HG02973 (cell line): Measurements from ENCODE around the gene PIP5KL1.
"Not testable (repeated sequence)": the region's sequence is repeated elsewhere in the genome, so short reads cannot be mapped to it uniquely, and the experiment has no call there.

Source experiments
- ATAC-seq: cut with Tn5 transposase; IDR thresholded peaks from one replicate; pipeline ENCODE4 v1.9.1; 2021; ENCODE audit warnings: moderate library complexity; ENCODE audit not compliant: unreplicated experiment

The PIP5KL1 gene

DNA sequence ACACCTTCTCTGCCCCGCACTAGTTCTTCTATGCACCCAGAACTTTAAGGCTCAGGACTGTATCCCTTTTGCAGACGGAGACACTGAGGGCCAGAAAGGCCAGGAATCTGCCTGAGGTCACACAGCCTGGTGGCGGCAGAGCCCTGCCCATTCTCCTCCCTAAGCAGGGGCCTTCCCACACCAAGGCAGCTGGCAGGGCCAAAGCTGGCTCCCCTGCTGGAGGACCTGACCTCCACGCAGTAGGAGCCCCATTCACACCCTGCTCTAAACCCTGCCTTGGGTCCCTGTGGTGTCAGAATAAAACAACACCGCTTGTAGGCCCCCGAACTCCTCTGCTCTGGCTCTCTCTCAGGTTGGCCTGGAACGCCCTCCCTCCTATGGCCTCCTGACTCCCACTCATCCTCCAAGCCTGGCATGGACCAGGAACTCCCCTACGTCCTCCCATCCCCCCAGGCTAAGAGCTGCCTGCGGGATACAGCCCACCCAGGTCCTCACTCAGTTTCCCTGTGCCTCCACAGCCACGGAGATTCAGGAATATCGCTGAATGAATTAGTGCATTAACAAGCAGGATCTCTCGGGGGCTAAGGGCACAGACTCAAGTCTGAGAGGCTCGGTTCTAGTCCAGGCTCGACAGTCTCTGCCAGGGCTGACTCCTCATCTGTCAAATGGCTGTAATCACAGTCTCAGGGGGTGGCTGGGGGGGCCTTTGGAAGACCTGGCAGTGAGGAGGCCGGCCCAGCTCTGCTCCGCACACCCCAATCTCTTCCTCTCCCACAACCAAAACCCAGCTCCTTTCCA, 34.0 kb downstream of the PIP5KL1 start:
- ATAC-seq: no peak

DNA sequence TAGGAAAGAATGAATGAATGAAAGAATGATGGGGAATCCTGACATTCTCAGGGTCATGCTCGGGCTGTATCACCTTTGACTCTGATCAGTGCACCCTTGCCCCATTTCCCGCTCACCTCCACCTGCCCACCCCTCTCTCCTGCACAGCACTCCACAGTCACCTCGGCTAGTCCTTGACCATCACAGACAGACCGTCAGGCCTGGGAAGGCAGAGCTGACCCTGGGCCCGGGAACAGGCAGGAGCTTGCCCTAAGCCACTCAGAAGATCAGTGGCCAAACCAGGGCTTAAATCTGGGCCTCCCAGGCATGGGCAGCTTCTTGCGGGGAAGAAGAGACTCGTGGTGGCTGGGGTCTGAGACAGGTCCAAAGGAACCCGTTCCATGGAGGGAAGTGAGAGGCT, 34.8 kb downstream of the PIP5KL1 start:
- no peak for ATAC-seq

DNA sequence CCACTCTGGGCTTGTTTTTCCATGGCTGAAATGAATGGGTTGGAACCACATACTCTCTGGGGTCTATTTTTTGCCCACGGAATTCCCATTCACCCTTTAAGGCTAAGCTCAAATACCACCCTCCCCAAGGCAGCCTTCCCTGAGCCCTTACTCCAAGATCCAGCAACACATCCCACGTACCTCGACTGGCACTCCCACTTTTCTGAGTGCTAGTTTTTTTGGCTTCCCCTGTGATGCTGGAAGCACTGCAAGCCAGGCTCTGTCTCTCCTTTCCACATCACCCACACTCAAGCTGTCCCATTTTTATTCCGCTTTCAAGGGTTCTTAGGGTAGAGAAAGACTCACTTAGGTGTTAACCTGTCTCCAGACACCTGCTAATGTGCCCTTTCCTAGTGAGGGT, 37.2 kb downstream of the PIP5KL1 start:
- no peak for ATAC-seq

DNA sequence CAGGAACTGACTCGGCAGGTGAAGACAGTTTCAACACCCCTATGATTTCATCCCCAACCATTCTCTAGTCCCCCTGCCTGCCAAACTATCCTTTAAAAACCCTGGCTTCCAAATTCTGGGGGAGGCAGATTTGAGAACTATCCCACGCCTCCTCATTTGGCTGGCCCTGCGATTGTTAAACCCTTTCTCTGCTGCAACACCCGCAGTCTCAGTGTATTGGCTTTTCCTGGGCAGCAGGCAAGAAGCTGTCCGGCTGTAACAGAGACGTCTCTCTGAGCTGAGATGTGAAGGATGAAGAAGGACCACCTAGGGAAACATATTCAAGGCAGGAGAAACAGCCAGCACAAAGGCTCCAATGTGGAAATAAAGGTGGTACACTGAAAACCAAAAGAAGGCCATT, 37.7 kb downstream of the PIP5KL1 start:
- no peak for ATAC-seq

DNA sequence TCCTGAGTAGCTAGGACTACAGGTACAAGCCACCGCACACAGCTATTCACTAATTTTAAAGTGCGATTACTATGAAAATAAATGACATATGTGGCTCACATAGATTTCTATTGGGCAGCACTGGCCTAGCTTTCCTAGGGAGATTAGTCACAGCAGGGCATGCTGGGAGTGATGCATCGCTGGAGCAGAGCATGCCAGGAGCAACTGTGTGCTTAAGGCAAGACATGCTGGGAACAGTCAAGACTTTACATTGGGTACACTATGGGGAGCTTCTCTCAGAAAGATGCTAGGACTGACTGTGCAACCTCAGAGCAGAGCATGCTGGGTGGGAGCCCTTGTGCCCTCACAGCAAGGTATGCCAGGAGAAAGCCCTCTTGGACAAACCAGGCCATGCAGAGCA, 40.5 kb downstream of the PIP5KL1 start:
- no peak for ATAC-seq

DNA sequence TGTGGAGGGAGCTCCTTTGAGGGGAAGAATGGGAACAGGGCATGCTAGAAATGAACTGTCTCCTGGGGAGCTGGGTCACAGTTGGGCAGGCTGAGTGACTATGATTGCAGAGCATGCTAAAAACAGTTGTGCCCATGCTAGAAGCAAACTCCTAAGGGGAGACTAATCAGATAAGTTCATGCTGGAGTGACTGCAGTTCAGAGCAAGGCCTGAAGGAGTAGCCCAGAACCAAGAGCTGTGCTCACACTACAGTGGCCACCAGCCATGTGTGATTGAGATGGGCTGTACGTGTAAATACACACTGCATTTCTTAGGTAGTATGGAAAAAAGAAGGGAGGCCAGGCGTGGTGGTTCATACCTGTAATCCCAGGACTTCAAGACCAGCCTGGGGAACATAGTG, 42.8 kb downstream of the PIP5KL1 start:
- ATAC-seq: no peak

GRCh38 chr9:127886401-127886972, 44.1 kb downstream of the PIP5KL1 start:
- no peak for ATAC-seq

- no peak for ATAC-seq
Measured at GRCh38 chr9:127885508-127886281, 44.9 kb downstream of the PIP5KL1 start.

DNA sequence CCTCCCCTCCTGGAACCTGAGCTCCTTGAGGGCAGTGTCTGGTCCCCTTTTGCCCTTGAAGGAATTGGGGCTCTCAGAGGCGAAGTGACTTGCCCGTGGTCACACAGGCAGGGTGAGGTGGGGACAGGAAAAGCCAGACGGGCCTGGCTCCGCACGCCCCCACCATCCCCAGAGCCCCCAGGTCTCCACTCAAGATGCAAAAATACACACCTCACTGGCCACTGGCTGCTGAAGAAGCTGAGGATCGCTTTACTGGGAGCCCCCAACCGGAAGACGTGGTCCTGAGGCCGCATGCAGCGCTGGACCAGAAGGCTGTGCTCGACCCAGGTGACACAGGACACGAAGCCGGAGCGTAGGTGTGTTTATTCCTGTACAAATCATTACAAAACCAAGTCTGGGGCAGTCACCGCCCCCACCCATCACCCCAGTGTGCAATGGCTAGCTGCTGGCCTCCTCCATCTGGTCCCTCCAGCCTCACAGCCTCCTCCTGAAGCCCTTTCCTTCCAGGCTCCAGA, 45.5 kb downstream of the PIP5KL1 start:
- no peak for ATAC-seq

DNA sequence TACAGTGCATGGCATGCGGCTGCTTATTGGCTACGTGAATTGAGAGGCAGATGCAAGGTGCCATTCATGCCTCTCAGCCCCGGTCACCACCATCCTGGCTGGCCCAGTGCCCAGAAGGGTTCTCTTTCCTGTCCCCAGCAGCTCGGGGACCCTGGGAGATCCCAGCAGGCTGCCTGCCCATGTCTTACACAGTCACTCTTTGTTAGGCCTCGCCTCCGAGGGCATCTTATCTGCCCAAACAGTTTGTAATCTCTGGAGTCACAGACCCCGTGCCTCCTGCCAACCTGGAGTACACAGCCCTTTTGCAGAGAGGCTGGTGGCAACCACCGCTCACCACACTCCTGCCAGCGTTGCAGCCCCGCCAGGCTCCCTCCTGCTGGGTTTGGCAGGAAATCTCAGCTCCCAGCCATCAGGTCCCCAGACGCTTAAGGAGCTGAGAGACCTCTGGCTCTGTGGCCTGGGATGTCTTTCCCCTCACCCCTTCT, 46.1 kb downstream of the PIP5KL1 start:
- ATAC-seq: no peak

- no peak for ATAC-seq
Measured at GRCh38 chr9:127883959-127884358, 46.6 kb downstream of the PIP5KL1 start.

DNA sequence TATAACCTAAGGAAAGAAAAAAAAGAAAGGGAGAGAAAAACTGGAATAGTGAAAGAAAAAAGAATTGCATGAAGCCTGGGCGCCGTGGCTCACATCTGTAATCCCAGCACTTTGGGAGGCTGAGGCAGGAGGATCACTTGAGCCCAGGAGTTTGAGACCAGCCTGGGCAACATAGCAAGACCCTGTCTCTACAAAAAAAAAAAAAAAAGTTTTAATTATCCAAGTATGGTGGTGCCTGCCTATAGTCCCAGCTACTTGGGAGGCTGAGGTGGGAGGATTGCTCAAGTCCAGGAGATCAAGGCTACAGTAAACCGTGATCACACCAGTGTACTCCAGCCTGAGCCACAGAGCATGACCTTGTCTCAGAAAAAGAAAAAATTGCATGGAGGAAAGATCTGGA, 48.9 kb downstream of the PIP5KL1 start:
- ATAC-seq: not testable (repeated sequence)

GRCh38 chr9:127880143-127880542, 50.4 kb downstream of the PIP5KL1 start:
- ATAC-seq: no peak

DNA sequence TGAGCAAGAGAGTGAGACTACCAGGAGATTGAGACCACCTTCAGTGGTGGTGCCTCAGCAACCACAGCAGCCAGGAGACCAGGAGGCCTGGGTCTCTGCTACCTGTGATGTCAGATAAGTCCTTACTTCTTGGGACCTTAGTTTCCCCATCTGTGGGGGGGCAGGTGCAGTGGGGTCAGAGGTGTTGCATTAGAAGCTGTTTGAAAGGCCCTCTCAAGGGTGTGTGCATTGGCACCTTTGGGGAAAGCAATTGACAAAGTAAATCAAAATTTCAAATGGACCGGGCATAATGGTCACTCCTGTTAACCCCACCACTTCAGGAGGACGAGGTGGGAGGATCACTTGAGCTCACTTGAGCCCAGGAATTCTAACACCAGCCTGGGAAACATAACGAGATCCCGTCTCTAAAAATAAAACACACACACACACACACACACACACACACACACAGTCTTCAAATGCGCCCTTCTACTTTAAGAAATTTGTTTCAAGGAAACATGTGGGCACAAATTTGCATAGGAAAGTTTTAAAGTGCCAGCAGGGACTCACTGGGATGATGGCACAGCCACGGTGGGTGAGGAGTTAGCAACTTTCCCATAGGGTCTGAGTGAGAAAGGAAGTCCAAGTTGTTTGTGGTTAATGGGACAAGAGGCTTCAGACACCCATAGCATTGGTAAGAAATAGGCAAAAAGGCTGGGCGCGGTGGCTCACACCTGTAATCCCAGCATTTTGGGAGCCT, 51.8 kb downstream of the PIP5KL1 start:
- no peak for ATAC-seq

GRCh38 chr9:127878001-127878651, 52.5 kb downstream of the PIP5KL1 start:
- no peak for ATAC-seq

DNA sequence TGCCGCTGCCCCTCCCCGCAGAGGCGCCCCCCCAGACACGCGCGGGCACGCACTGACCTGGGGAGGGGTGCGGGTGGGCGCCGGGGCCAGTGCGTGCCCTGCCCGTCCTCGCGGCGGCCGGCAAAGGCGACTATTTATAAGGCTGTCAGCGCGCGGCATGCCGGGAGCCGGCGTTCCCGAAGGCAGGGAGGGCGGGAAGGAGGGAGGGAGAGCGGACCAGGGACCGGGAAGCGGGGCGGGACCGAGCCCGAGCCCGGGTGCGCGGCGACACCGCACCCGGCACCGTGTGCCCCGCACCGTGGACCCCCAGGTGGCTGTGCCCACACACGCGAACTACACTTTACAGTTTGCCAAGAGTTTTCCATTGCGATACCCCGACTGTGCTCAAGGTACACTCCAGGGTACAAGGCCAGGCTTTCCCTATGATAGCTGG, 53.0 kb downstream of the PIP5KL1 start, which contains the start of gene AK1:
Gene AK1, minus strand, starts transcription at position 110 of the 433 bp plus-strand sequence. CDS start 3,058 bp downstream, outside the sequence.
- ATAC-seq: no peak

GRCh38 chr9:127876764-127877562, 53.6 kb downstream of the PIP5KL1 start:
- ATAC-seq: no peak

DNA sequence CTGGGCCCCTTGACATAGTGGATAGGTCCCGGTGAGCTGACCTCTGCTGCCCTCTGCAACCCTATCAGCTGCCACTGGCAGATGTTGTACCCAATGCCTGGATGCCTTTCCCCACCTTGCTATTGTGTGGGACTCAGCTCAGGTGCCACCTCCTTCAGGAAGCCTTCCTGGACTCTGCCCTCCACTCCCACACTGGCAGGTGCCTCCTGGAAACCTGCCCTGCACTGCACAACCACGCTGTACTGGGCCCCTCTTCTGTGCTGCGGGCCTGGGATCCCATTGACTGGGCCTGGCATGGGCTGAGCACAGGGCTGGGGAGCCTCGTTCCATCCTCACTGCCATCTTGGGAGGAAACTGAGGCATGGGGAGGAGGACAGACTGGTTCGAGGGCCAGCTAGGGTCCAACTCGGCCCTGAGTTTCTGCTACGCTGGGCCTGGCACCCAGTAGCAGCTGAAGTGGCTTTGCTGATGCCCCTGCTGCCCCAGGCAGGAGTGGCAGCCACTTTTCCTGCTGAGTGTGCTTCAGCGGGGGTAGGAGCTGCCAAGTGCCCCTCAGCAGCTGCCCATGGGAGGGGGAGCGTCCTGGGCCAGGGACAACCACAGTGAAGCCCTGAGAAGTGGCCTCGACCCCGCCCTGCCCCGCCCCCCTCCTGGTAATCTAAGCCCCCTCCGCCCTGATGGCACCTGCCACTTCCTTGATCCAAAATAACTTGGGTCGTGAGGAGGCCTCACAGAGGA, 54.4 kb downstream of the PIP5KL1 start:
- ATAC-seq: no peak
